ENCODE results near the gene MYCL.
"Not testable (repeated sequence)": the region's sequence is repeated elsewhere in the genome, so short reads cannot be mapped to it uniquely, and the experiment has no call there.

MYCL gene

GRCh38 chr1:39890273-39890672, 11.4 kb downstream of the MYCL start:
- no peak for DNase-seq

GRCh38 chr1:39886757-39887231, 14.9 kb downstream of the MYCL start:
- peak; percentile 20 for DNase-seq

- no peak for DNase-seq
Measured at GRCh38 chr1:39885516-39885915, 16.2 kb downstream of the MYCL start.

- DNase-seq, result no peak
Measured at GRCh38 chr1:39882152-39882551, 19.6 kb downstream of the MYCL start.

GRCh38 chr1:39877980-39878956, 23.4 kb downstream of the MYCL start:
- no peak for DNase-seq

- DNase-seq, result no peak
Measured at GRCh38 chr1:39877231-39877778, 24.4 kb downstream of the MYCL start.

- DNase-seq, result no peak
Measured at GRCh38 chr1:39876144-39876543, 25.6 kb downstream of the MYCL start.

- peak; percentile 5 for DNase-seq
Measured at GRCh38 chr1:39872698-39873097, 29.0 kb downstream of the MYCL start.

- no peak for DNase-seq
Measured at GRCh38 chr1:39871796-39872195, 29.9 kb downstream of the MYCL start.

GRCh38 chr1:39871043-39871442, 30.7 kb downstream of the MYCL start:
- DNase-seq, result not testable (repeated sequence)

- not testable (repeated sequence) for DNase-seq
Measured at GRCh38 chr1:39869538-39870112, 32.1 kb downstream of the MYCL start.

GRCh38 chr1:39866767-39867166, 35.0 kb downstream of the MYCL start:
- peak; percentile 72 for DNase-seq

- DNase-seq, result no peak
Measured at GRCh38 chr1:39865762-39866161, 36.0 kb downstream of the MYCL start.

- DNase-seq, result no peak
Measured at GRCh38 chr1:39863177-39863576, 38.5 kb downstream of the MYCL start.

- DNase-seq, result no peak
Measured at GRCh38 chr1:39861003-39861402, 40.7 kb downstream of the MYCL start.

- no peak for DNase-seq
Measured at GRCh38 chr1:39859859-39860812, 41.6 kb downstream of the MYCL start.

GRCh38 chr1:39858315-39858714, 43.4 kb downstream of the MYCL start:
- no peak for DNase-seq

- no peak for DNase-seq
Measured at GRCh38 chr1:39857126-39857878, 44.4 kb downstream of the MYCL start.

- no peak for DNase-seq
Measured at GRCh38 chr1:39854738-39855137, 47.0 kb downstream of the MYCL start.

- no peak for DNase-seq
Measured at GRCh38 chr1:39854314-39854713, 47.4 kb downstream of the MYCL start.

- DNase-seq, result no peak
Measured at GRCh38 chr1:39852876-39853275, 48.8 kb downstream of the MYCL start.
